Stomach (tissue), 4 donors: ENCODE data around the gene STMN1.

ENCODE experiments used
- CTCF ChIP-seq, 7 experiments: fragments of 450-650 bp in 4 of 7; fragments of 200-600 bp in 3 of 7; sonication (generic) in 3 of 7; IDR thresholded peaks; one replicate each; pipeline ENCODE4 v1.5.1; 2016 to 2019; ENCODE audit warnings: antibody characterized with exemption in 7 of 7, control low read depth in 2 of 7, mild to moderate bottlenecking in 1 of 7
- EP300 ChIP-seq: sonication (generic); formaldehyde crosslinking; IDR thresholded peaks from one replicate; pipeline ENCODE4 v1.6.1; 2017; ENCODE audit warnings: antibody characterized with exemption
- POLR2A ChIP-seq, 4 donors: fragments of 450-650 bp; IDR thresholded peaks; one replicate each; pipeline ENCODE4 v1.6.1; 2016; ENCODE audit warnings: antibody characterized with exemption in 4 of 4, control low read depth in 2 of 4, mild to moderate bottlenecking in 1 of 4, moderate library complexity in 1 of 4

- TF ChIP-seq CTCF (IDR thresholded peaks at IDR 0.05) (no peak), EP300 (no peak), POLR2A (IDR thresholded peaks at IDR 0.05) (no peak)
Measured at GRCh38 chr1:25871086-25871703, 35.0 kb downstream of the STMN1 start.
